Type B pancreatic cell (in vitro differentiated cells): ENCODE measurements around the gene KRT26. TPM values are rescaled to one million over a fixed set of nuclear protein-coding genes. Genes with fewer than 3 reads are reported as not detected.

ENCODE experiments used
- DNase-seq: peaks from one replicate; pipeline ENCODE4 v3.0.0; 2021; ENCODE audit warnings: mixed read lengths; ENCODE audit not compliant: unreplicated experiment; ENCODE audit errors: extremely low spot score
- H3K27ac Mint-ChIP-seq: 2 replicates; pipeline ENCODE4 v1.8.0; 2021; ENCODE audit warnings: mild to moderate bottlenecking, mixed read lengths
- H3K27me3 Mint-ChIP-seq: 2 replicates; pipeline ENCODE4 v1.8.0; 2021; ENCODE audit warnings: mixed read lengths
- H3K36me3 Mint-ChIP-seq: 2 replicates; pipeline ENCODE4 v1.8.0; 2021; ENCODE audit warnings: mixed read lengths
- H3K4me1 Mint-ChIP-seq: one replicate; pipeline ENCODE4 v1.8.0; 2021; ENCODE audit warnings: mixed read lengths; ENCODE audit not compliant: unreplicated experiment
- H3K4me3 Mint-ChIP-seq: 2 replicates; pipeline ENCODE4 v1.8.0; 2021; ENCODE audit warnings: mild to moderate bottlenecking, mixed read lengths
- H3K9me3 Mint-ChIP-seq: 2 replicates; pipeline ENCODE4 v1.8.0; 2021; ENCODE audit warnings: mixed read lengths
- CTCF ChIP-seq: fragments of 200-600 bp; sonication (generic); conservative IDR thresholded peaks from 2 replicates; pipeline ENCODE4 v1.5.0; 2021; ENCODE audit warnings: antibody characterized with exemption, mild to moderate bottlenecking
- total RNA-seq: library from RNA; stranded (reverse); gene quantifications from 2 replicates; pipeline ENCODE4 v1.2.1, GENCODE V29; 2021; ENCODE audit warnings: low replicate concordance

Gene KRT26
- total RNA-seq, 1 donor from 2014 or later: not detected

GRCh38 chr17:40801157-40801556, 29.2 kb upstream of the KRT26 start:
- Mint-ChIP-seq H3K27ac (no peak overlapping the region), H3K36me3 (no peaks in the 10 kb centered on the region), H3K9me3 (no peaks in the 10 kb centered on the region), H3K4me3 (no peak overlapping the region), H3K4me1 (peaks cover 4% of the 10 kb centered on the region), H3K27me3 (peaks cover 31% of the 10 kb centered on the region)
- TF ChIP-seq CTCF: no peak
- DNase-seq: no peak

- no peak for DNase-seq
- H3K27ac Mint-ChIP-seq: no peak overlapping the region
- no peak overlapping the region for H3K4me3 Mint-ChIP-seq
- H3K9me3 Mint-ChIP-seq: no peaks in the 10 kb centered on the region
- H3K4me1 Mint-ChIP-seq: peaks cover 4% of the 10 kb centered on the region
- no peak for TF ChIP-seq CTCF
- H3K27me3 Mint-ChIP-seq: peaks cover 30% of the 10 kb centered on the region
- no peaks in the 10 kb centered on the region for H3K36me3 Mint-ChIP-seq
Observed at GRCh38 chr17:40800381-40800780, 28.4 kb upstream of the KRT26 start.

GRCh38 chr17:40799859-40800258, 27.9 kb upstream of the KRT26 start, which contains the start of gene KRT28:
KRT28 (minus strand) TSS chr17:40799959; CDS start chr17:40799893, 66 bp downstream.
- H3K27me3 Mint-ChIP-seq: peaks cover 28% of the 10 kb centered on the region

GRCh38 chr17:40796846-40797245, 24.8 kb upstream of the KRT26 start:
- Mint-ChIP-seq H3K9me3 (no peaks in the 10 kb centered on the region), H3K27me3 (peaks cover 27% of the 10 kb centered on the region), H3K36me3 (no peaks in the 10 kb centered on the region), H3K4me3 (no peak overlapping the region), H3K27ac (no peak overlapping the region), H3K4me1 (no peaks in the 10 kb centered on the region)
- DNase-seq: no peak
- TF ChIP-seq CTCF: no peak

More at GRCh38 chr17:40799859-40800258, 27.9 kb upstream of the KRT26 start, which contains the start of gene KRT28:
- TF ChIP-seq CTCF: no peak
- Mint-ChIP-seq H3K27ac (no peak within 1 kb of the TSS), H3K4me3 (no peak within 1 kb of the TSS), H3K9me3 (no peaks in the 10 kb centered on the region), H3K4me1 (peaks cover 4% of the 10 kb centered on the region), H3K36me3 (no peaks in the 10 kb centered on the region)
- no peak for DNase-seq

GRCh38 chr17:40795019-40795667, 23.1 kb upstream of the KRT26 start:
- DNase-seq: no peak
- H3K4me1 Mint-ChIP-seq: no peaks in the 10 kb centered on the region
- no peaks in the 10 kb centered on the region for H3K9me3 Mint-ChIP-seq
- TF ChIP-seq CTCF: no peak
- H3K4me3 Mint-ChIP-seq: no peak overlapping the region
- no peaks in the 10 kb centered on the region for H3K36me3 Mint-ChIP-seq
- peaks cover 27% of the 10 kb centered on the region for H3K27me3 Mint-ChIP-seq
- peak overlapping the region; percentile 80 for H3K27ac Mint-ChIP-seq
